GM19467 (cell line): Measurements from ENCODE around the gene NRIP2.
A peak's percentile ranks its signal among the peaks of the same experiment; 100 is the strongest.

Experiments used
- ATAC-seq: cut with Tn5 transposase; IDR thresholded peaks from one replicate; pipeline ENCODE4 v1.9.1; 2021; ENCODE audit warnings: mild to moderate bottlenecking, moderate library complexity; ENCODE audit not compliant: unreplicated experiment

NRIP2 gene

DNA sequence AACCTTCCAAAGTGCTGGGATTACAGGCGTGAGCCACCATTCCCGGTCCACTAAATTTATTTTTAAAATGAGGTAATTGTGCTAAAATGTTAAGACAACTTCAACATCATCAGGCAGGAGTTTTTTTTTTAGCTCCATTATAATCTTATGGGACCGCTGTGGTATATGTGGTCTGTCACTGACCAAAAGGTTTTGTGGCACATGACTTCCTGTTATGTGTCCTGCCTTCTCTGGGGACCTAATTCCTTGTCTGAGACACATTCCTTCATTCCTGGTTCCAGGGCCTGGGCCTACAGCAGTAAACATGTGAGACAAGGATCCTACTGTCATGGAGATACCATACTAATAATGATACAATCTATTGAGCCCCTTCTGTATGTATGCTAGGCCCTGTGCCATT, 17.1 kb upstream of the NRIP2 start:
- ATAC-seq = no peak

DNA sequence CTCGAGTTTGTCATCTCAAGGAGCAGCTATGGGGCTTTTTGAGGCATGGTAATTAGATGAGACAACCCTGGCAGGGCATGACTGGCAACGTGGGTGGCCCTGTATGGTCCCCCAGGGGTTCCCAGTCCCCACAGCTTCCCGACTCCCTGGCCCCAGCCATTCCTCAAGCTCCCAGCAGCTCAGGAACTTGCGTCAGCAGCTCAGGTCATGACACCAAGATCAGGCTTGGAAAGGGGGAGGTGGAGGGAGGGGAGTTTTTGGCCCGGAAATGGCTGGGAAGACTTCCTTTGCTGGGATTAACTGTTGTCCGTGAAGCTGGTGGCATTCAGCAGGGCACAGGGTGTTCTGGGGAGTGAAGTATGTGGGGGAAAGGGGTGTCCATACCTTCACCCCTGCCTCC, 10.4 kb upstream of the NRIP2 start:
- no peak for ATAC-seq

DNA sequence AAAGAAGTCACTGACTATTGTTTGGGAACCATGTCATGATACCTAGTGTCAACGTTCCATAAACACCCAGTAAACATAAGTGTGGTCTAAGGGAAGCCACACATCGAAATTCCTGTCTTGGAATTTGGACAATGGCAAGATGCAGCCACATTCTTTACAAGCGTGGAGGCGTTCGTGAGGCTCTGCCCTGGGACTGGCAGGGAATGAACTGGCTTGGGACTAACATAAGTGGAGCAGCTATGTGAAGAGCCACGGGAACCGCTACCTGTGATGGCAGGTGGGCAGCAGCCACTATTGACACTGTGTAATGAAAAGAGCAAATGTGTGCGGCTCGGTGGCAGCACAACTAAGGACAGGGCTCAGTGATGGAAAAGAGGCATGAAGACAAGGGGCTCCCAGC, 10.0 kb upstream of the NRIP2 start:
- ATAC-seq = no peak

DNA sequence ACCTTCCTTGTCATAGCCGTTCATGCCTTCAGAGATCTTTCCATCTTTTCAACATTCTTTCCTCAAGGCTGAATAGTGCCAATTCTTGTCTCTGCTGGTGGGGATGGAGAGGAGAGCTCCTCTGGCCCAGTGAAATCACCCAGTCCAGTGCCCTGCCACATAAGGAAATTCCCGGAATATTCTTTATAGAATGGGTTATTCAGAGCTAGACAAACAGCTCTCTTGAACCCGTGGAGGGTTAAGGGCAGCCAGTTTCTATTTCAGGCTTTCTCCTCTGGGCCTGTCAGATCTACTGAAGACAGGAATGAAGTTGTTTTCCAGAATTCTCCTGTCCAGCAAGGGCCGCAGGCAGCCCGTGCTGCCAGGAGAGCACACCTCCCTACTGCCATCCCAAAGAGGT, 8.1 kb upstream of the NRIP2 start:
- ATAC-seq = no peak

DNA sequence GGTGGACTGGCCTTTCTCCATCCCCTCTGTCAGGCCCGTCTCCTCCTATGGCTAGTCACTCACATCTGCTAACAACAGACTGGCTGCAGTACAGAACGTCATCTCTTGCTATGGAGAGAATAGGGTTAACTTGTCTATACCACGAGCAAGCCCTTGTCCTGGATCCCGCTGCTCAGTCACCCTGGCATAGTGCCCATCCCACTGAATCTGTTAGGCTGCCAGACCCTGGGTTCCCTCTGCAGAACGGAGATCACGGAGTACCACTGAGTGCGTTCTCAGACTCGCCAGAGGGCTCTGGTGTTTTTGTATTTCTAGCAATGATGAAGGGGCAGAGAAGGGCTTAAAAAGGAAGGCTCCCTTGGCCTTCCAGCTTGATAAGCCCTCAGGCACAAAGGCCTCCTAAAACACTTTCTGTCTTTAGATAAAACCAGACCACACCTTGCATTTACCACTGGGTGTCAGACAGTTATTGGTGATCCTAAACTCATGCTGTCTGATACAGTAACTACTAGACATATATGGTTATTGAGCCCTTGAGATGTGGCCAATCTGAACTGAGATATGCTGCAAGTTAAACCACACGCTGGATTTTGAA, 6.3 kb upstream of the NRIP2 start:
- no peak for ATAC-seq

DNA sequence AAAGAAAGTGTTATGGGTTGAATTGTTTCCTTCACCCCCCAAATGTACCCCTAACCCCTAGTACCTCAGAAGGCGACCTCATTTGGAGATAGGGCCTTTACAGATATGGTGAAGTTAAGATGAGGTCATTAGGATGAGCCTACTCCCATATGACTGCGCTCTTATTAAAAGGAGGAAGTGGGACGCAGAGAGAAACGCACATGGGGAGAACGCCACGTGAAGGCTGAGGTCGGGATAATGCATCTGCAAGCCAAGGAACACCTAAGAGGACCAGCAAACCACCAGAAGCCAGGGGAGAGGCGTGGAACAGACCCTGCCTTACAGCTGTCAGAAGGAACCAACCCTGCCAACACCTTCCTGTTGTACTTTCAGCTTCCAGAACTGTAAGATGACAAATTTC, 1.7 kb upstream of the NRIP2 start:
- no peak for ATAC-seq

DNA sequence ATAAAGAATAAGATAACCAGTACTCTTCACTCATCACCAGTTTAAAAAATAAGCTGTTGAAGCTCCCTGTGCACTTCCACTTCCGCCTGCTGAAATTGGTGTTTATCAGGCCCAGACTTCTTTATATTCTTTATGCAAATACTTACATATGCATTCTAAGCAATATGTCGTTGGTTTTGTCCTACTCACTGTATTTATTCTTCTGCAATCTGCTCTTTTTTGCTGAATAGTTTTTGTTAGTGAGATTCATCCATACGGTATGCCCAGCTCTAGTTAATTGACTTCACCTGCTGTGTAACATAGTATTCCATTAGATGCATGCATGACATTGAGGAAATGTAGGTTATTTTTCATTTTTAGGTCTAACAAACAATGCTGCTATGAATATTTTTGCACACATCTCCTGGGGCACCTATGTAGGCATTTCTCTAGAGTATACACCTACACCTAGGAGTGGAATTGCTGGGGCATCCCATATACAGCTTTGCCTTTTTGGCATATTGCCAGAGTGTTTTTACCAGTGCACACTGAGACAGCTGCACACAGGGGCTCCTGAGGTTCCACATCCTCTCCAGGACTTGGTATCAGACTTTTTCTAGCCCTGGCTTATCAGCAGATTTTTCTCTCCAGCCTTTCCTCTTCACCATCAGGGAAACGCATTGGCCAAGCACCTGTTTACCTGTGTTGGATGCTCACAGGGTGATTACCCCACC, 1.0 kb upstream of the NRIP2 start:
- ATAC-seq = no peak

DNA sequence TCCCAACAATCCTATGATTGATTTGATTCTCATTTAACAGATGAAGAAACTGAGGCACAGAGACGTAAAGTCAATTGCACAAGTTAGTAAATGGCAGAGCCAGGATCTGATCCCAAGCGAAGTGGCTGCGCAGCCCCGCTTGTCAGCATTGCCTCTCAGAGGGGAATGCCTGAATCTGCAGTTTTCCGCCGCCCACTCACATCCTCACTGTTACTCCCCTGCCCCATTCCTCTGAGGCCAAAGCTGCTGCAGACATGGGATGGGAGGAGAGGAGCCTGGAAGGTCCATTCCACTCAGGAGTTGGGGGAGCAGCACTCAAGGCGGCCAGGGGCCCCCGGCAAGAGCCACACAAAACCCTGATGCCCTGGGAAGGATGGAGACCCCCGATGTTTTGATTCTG, 1.0 kb downstream of the NRIP2 start:
- ATAC-seq = no peak

DNA sequence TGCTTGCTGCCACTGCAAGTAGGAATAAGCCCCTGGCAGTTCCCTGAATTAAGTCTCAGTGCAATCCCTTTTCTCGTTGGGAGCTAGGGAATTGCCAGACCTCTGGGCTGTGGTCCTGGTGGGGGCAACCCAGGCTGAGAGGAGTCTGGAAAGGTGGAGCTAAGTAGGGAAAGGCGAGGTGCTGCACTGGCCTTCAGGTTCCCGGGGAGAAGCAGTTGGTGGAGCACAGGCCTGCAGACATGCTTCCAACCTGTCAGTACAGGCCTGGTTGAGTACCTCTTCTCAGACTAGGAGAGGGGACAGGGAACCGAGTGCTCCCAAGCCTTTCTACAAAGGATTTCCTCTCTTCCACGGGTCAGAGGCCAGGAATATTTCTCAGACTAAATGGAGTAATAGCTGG, 1.5 kb downstream of the NRIP2 start:
- no peak for ATAC-seq

DNA sequence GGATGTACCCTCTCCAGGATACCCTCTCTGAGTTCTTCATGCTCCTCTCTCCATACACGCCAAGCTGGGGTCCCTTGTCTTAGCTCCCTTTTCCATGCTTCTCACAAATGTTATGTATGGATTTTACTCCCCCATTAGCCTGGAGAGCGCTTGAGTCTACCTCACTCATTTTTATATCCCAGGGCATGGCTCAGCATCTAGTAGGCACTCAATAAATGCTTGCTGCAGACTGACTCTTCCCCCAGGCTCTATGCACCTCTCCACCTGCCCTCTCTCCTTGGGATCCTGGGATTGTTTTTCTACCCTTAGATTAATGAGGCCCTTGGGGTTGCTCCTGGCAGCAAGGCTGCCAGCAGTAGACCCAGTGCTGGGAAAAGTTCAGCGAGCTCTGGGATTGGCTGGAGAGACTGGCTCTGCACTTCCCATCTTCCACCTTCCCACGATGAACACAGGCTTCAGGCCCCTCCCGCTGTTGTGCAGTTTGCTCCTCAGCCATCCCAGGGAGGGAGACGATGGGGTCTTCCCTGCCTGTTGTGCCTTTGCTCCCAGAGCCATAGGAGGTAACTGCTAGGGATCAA, 2.2 kb downstream of the NRIP2 start:
- ATAC-seq = no peak

DNA sequence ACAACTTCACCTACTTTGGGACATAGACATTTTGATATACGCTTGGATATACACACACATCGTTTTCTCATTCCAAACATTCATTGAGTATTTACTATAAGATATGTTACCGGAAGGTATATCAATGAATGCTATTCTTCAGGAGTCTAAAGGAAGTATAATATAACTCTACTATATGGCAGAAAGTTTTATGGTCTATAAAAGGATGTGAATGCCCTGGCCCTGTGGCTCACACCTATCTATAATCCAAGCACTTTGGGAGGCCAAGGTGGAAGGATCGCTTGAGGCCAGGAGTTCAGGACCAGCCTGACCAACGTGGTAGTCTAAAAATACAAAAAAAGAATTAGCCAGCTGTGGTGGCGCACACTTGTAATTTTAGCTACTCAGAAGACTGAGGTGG, 5.6 kb downstream of the NRIP2 start:
- no peak for ATAC-seq

DNA sequence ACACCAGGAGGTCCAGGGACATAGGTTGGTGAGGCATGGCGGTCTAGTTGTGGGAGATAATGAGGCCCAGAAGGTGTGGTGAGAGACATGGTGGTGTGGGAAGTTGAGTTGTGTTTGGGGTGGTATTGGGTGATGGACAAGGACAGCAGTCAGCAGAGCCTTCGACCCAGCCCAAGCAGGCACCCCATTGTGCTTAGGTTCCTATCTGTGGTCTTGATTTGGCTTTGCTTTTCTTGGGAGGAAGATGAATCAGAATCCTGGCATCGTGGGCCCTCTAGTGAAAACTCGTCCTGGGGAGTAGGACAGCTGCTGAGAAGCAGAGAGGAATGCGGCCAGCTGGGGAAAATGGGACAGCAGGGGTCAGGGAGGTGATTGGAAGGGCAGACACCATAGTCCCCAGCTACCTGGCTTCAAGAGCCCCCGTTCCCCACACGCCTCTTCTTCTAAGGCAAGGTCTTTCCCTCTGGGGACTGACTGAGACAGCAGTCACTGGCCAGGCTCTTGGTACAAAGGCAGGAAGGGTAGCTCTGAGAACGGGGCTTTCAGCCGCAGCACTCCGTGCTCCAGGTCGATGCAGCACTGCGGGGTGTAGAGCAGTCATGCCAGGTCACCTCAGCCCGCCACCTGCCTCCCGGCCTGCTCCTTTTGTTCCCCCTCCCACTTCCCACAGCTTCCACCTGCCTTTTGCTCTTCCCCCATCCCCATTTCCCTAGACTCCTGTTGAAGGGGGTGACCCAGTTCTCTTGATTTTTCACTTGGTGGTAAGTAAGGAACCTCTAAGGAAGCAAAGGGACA, 7.9 kb downstream of the NRIP2 start:
- no peak for ATAC-seq

DNA sequence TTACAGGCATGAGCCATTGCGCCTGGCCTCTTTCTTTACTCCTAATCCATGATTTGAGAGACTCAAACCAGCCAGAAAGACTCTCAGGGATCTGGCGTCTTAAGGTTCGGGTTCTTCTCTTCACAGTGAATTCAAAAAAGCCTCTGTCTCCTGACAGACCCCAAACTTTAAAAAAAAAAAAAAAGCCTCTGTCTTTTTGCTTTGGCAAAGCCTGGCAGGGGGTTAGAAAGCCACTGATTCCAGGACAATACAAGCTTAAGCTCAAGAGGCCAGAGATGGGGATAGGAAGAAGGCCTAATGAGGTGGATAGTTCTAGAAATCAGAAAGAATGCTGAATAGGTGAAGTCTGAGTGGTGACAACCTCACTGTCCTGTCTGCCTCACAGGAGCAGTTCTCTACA, 8.8 kb downstream of the NRIP2 start:
- no peak for ATAC-seq

DNA sequence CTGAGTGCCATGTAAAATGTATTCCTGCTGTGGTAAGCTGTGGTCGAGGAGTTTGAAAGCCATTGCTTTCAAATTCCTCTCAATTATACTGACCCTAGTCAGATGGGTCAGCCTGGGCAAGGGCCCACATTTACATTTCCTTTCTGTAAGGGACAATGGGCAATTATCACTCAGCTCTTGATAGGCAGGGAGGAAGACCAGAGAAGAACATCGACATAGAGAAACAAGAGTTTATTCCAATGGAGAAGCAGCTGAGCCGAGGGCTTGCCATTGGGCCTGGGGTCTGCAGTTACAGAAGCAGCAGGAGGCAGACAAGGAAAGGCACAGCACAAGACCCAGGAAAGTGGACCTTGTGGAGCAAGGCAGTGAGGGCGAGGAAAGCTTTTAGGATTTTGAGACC, 9.7 kb downstream of the NRIP2 start:
- no peak for ATAC-seq

DNA sequence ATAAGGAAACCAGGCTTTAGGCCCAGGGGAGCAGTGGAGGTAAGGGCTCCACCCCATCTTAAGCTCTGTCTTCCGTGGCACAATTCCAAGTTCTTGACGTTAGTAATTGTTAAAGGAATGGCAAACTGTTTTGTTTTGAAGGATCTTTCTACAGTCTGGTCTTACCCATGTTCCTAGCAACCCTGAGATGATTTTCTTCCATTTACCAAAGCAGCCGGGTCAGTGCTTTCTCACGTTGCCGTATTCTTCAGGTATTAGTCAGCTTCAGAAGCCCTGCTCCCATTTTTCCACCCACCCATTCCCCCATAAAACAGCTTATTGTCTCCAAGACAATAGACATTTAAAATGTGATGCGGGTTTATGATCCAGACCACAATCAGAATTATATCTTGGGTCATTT, 10.3 kb downstream of the NRIP2 start:
- no peak for ATAC-seq

DNA sequence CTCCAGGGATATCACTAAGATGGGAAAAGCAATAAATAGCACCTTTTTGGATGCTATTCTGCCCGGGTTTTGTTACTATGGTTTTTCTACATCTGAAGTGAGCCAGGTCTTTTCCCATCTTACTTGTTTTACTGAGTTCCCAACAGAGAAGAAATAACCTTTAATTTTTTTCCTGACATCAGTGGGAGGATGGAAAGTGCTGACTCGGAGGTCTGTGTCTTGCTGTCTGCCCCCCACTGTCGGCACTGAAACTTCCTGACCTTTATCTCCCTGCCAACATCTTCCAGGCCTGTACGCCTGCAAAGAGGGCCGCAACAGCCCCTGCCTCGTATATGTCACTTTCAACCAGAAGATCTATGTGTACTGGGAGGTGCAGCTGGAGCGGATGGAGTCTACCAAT, 11.4 kb downstream of the NRIP2 start:
- ATAC-seq = no peak

DNA sequence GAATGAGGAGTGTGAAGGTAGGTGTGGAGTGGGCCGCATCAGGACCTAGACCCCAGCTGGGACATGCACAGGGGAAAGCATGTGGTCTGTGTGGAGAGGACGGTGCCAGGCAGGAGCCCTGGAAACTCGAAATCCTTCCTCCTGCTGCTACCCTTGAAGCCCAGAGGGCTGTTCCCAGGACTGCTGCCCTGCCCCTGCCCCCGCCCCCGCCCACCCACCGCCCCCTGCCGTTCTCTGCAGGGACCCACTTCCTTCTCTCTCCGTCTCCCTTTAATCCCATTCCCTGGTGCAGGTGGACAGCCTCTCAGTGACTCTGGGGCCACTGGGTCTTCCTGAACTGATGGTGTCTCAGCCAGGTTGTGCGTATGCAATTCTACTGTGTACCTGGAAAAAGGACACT, 14.4 kb downstream of the NRIP2 start:
- ATAC-seq = no peak

DNA sequence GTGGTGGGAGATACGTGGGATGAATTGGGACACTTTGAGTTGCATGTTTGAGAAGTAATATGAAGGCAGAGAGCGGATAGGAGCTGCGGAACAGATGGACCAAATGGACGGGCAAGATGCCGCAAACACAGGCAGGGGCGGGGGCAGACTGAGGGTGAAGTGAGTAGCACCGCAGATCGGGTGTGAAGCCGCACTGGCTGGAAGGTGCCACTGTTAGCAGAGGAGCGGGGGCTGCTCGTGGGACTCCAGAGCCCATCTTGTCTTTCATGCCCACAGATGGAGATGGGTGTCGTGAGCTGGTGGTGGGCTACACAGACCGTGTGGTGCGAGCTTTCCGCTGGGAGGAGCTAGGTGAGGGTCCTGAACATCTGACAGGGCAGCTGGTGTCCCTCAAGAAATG, 15.0 kb downstream of the NRIP2 start:
- no peak for ATAC-seq

DNA sequence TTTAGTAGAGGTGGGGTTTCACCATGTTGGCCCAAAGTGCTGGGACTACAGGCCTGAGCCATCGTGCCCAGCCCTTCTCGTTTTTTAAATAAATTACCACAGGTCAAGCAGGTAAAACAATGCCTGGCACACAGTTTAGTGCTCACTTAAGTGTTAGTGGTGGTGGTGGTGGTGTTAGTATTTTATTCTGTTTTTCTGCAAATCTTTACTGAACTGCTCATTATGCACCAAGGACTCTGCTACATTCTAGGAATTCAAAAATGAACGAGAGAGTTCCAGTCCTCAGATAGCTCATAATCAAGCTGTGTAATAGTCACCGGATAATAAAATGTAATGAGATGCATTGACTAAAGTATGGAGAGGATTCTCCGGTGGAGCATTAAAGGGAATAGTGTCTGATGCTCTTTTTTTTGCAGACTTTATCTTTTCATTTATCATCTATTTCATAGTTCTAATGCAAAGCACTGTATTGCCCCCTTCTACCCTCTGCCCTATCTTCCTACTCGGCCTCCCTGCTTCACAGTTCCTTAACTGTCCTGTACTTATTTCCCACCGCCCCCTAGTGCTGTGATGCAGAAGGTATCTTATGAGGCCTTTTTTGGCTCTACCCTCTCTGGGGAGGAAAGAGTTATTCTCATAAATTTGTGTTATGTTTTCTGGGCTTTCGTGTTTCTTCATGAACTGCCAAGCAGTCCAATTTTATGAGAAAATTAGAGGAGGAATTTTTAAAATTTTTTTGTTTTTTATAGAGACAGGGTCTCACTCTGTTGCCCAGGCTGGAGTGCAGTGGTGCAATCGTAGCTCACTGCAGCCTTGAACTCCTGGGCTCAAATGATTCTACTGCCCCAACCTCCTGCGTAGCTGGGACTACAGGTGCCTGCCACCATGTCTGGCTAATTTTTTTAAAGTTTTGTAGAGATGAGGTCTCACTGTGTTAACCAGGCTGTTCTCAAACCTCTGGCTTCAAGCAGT, 21.3 kb downstream of the NRIP2 start:
- peak; percentile 47 for ATAC-seq

DNA sequence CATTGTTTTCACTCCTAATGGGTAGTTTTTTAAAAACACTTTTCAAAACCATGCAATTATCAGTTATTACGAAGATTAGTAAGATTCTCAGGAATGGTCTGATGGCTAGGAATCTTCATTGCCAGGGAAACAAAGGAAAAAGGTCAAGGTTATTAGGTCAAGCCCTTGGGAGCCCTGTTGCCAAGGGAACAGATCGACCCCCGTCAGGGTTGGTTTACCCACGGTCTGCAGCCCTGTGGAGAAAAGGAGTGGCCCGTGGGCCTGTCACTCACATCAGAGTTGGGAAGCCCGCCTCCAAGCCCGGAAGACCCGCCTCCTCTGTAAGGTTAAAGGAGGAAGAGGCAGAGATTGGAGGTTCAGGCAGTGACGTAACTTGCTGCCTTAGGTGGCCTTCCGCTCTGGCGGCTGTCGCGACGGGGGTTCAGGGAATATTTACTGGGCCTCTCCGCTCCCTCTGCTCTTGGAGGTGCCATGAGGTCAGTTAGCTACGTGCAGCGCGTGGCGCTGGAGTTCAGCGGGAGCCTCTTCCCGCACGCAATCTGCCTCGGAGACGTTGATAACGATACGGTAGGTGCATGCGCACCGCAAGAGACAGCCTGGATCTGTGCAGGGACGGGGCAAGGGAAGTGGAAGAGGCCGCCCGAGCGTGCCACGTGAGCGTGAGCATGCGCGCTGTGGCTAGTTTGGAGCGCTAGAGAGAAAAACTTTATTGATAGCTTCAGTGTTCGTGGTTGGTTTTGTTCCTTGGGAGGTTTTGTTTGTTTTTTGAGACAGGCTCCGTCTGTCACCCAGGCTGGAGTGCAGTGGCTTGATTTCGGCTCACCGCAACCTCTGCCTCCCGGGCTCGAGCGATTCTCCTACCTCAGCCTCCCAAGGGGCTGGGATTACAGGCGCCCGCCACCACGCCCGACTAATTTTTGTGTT, 22.3 kb downstream of the NRIP2 start, which contains the start of gene ITFG2:
ITFG2 (plus strand) TSS at position 379 of the 924 bp plus-strand sequence; CDS start at position 472, 93 bp downstream.
- ATAC-seq = peak; percentile 94
